Uterus (tissue), 2 donors: ENCODE results near the gene STRADA.

ENCODE experiments used
- POLR2A ChIP-seq, 2 donors: fragments of 450-650 bp; IDR thresholded peaks; one replicate each; pipeline ENCODE4 v1.6.1; 2016; ENCODE audit warnings: antibody characterized with exemption in 2 of 2, mild to moderate bottlenecking in 1 of 2, moderate library complexity in 1 of 2
- TF ChIP-seq, protein P1 (sequence below), 4 experiments: fragments of 200-600 bp in 2 of 4; fragments of 450-650 bp in 2 of 4; sonication (generic) in 2 of 4; IDR thresholded peaks; one replicate each; pipeline ENCODE4 v1.5.1; 2016 to 2019; ENCODE audit warnings: antibody characterized with exemption in 4 of 4, mild to moderate bottlenecking in 2 of 4, moderate library complexity in 1 of 4

DNA sequence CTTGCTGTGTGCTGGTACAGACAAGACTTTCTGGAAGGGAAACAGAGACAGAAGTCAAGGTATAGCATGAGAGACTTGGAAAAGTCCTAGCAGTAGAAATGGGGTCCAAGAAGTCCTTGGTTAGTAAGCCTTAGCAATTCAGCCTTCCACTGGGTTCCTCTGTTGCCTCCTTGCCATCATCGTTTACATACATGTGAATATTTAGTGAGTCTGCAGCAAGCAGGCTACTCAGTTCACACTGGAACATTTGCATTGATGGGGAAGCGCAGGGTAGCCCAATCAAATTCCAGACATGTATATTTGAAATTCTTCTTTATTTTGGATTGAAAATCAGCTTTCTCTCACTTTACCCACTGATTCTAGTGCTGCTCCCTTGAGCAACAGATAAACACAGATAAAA lies 68.7 kb downstream of the STRADA start:
- TF ChIP-seq, protein P1, sequence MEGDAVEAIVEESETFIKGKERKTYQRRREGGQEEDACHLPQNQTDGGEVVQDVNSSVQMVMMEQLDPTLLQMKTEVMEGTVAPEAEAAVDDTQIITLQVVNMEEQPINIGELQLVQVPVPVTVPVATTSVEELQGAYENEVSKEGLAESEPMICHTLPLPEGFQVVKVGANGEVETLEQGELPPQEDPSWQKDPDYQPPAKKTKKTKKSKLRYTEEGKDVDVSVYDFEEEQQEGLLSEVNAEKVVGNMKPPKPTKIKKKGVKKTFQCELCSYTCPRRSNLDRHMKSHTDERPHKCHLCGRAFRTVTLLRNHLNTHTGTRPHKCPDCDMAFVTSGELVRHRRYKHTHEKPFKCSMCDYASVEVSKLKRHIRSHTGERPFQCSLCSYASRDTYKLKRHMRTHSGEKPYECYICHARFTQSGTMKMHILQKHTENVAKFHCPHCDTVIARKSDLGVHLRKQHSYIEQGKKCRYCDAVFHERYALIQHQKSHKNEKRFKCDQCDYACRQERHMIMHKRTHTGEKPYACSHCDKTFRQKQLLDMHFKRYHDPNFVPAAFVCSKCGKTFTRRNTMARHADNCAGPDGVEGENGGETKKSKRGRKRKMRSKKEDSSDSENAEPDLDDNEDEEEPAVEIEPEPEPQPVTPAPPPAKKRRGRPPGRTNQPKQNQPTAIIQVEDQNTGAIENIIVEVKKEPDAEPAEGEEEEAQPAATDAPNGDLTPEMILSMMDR (IDR thresholded peaks at IDR 0.05): no peak
- TF ChIP-seq POLR2A (IDR thresholded peaks at IDR 0.05): no peak
